Left lung (tissue), 10 donors: ENCODE data around the gene B3GALT4. TPM values are rescaled to one million over a fixed set of nuclear protein-coding genes. Genes with fewer than 3 reads are reported as not detected.
A peak's percentile ranks its signal among the peaks of the same experiment; 100 is the strongest.

Experiments
- ATAC-seq: fragments of 200-7000 bp; cut with Tn5 transposase; one replicate; pipeline ENCODE4 v1.9.1; 2020; ENCODE audit warnings: moderate library complexity
- DNase-seq, 4 donors: peaks; one replicate each; pipeline ENCODE4 v3.0.0-alpha.2; 2013 to 2020
- H3K27ac ChIP-seq, 2 donors: fragments of 200-600 bp; sonication (generic) in 1 of 2; one replicate each; pipeline versions ENCODE4 v1.5.0 to v1.8.0; 2020 to 2021
- H3K27me3 ChIP-seq, 2 donors: fragments of 200-600 bp; sonication (generic) in 1 of 2; one replicate each; pipeline versions ENCODE4 v1.5.0 to v1.8.0; 2020 to 2021
- H3K36me3 ChIP-seq, 2 donors: fragments of 200-600 bp; sonication (generic) in 1 of 2; one replicate each; pipeline versions ENCODE4 v1.5.0 to v1.8.0; 2020 to 2021
- H3K4me1 ChIP-seq, 2 donors: fragments of 200-600 bp; one replicate each; pipeline ENCODE4 v1.8.0; 2021
- H3K4me3 ChIP-seq, 2 donors: fragments of 200-600 bp; sonication (generic) in 1 of 2; one replicate each; pipeline versions ENCODE4 v1.5.0 to v1.8.0; 2020 to 2021; ENCODE audit warnings: mild to moderate bottlenecking in 1 of 2
- H3K9me3 ChIP-seq, 2 donors: fragments of 200-600 bp; sonication (generic) in 1 of 2; one replicate each; pipeline versions ENCODE4 v1.5.0 to v1.8.0; 2020 to 2021
- intact Hi-C, 2 donors: fragments of 100-400 bp; cut with DNase I; formaldehyde crosslinking; loops; one replicate each; pipeline versions ENCODE4 v1.11.2 to v1.14.2; 2022
- polyA plus RNA-seq, 6 donors: library from polyadenylated mRNA; unstranded; fragments of 120-200 nt; gene quantifications; one replicate each; pipeline ENCODE4 v1.2.1, GENCODE V29; 2013; ENCODE audit not compliant: insufficient read length in 6 of 6
- total RNA-seq, 2 donors: library from RNA; stranded (reverse); fragmentation: NEBNext Ultra II Directional; extraction: Animal tissue kit (Norgen Biotek cat#: 25700); gene quantifications; one replicate each; pipeline ENCODE4 v1.2.1, GENCODE V29; 2021
- TF ChIP-seq, protein P1 (sequence below), 2 donors: fragments of 200-600 bp; sonication (generic) in 1 of 2; IDR thresholded peaks; one replicate each; pipeline versions ENCODE4 v1.5.0 to v1.8.0; 2021; ENCODE audit warnings: antibody characterized with exemption in 2 of 2
- donor health status: DM: no; HTN: yes; CAD: no.
- donor health status: DM: no; HTN: no; CAD: no.

B3GALT4 gene
- total and polyA plus RNA-seq, 8 donors = 3.5 to 12.9 (median 4.3) TPM

- ATAC-seq = peak; percentile 95
- H3K9me3 ChIP-seq = no peaks in the 10 kb centered on the region
These were observed 27.8 kb upstream of the B3GALT4 start for GRCh38 chr6:33248932-33249731.

DNA sequence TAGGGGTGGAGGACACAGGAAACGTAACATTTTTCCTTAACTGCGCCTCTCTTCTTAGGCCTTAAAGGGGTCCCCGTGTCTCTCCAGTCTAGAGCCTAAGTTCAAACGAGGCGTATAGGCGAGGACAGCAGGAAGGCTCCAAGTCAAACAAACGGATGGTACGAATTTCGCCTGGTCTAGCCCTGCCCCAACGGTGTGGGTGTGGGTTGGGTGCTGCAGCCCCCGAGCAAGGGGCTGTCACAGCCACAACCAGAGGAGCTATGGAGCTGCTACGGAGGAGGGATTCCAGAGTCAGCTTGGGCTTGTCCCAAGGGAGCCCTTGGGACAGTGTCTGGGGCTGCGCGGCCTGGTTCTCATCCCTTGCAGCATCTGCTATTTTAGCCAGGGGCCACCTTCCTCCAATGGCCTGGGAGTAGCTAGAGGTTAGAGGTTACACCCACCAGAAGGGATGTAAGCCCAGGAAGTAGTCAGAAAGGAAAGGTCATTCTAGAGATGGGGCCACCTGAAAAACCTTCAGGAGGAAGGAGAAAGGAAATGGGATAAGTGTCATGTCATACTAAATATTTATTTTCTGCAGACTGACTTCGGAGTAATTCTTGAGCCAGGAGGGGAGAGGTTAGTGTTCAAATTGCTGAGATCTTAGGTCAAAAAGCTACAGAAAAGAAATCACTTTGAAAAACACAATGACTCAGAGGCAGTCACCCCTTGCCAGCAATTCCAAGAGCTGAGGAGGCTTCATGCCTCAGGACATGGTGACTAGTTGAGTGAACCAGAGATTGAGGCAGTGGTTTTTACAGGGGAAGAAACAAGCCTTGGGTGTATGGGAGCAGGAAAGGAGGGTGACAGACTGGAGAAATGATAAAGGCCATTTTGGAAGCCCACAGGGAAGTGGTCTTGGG, 26.9 kb upstream of the B3GALT4 start:
- TF ChIP-seq, protein P1, sequence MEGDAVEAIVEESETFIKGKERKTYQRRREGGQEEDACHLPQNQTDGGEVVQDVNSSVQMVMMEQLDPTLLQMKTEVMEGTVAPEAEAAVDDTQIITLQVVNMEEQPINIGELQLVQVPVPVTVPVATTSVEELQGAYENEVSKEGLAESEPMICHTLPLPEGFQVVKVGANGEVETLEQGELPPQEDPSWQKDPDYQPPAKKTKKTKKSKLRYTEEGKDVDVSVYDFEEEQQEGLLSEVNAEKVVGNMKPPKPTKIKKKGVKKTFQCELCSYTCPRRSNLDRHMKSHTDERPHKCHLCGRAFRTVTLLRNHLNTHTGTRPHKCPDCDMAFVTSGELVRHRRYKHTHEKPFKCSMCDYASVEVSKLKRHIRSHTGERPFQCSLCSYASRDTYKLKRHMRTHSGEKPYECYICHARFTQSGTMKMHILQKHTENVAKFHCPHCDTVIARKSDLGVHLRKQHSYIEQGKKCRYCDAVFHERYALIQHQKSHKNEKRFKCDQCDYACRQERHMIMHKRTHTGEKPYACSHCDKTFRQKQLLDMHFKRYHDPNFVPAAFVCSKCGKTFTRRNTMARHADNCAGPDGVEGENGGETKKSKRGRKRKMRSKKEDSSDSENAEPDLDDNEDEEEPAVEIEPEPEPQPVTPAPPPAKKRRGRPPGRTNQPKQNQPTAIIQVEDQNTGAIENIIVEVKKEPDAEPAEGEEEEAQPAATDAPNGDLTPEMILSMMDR (IDR thresholded peaks at IDR 0.05) = no peak
- H3K4me1 ChIP-seq = peaks cover 11 to 31% of the 10 kb centered on the region in 2 donors
- intact Hi-C loops = loop anchor here in 1 of 2 donors (10.0 kb wide), 2 partner anchors 85 to 135 kb away; no protein-coding TSS in a partner anchor
- peak in 1 of 4 donors; percentile 35 for DNase-seq
- peak overlapping the region; percentile 43 to 50 for H3K4me3 ChIP-seq
- peaks cover 0 to 5% of the 10 kb centered on the region in 2 donors for H3K36me3 ChIP-seq
- peak overlapping the region; percentile 91 to 92 for H3K27ac ChIP-seq
- H3K27me3 ChIP-seq = no peaks in the 10 kb centered on the region
- no peaks in the 10 kb centered on the region for H3K9me3 ChIP-seq
- ATAC-seq = no peak

More at GRCh38 chr6:33248932-33249731, 27.8 kb upstream of the B3GALT4 start:
- Histone ChIP-seq H3K36me3 (peaks cover 0 to 5% of the 10 kb centered on the region in 2 donors), H3K27me3 (no peaks in the 10 kb centered on the region), H3K4me1 (peaks cover 11 to 31% of the 10 kb centered on the region in 2 donors), H3K27ac (peak overlapping the region; percentile 91 to 92), H3K4me3 (peak overlapping the region; percentile 43 to 50)
- peak; percentile 92 to 98 (median 98) for DNase-seq
- intact Hi-C loops = loop anchor here in 1 of 2 donors (10.0 kb wide), 2 partner anchors 84 to 134 kb away; no protein-coding TSS in a partner anchor
- TF ChIP-seq, protein P1 (IDR thresholded peaks at IDR 0.05) = no peak

GRCh38 chr6:33250731-33251130, 26.2 kb upstream of the B3GALT4 start:
- Histone ChIP-seq H3K36me3 (peaks cover 0 to 5% of the 10 kb centered on the region in 2 donors), H3K9me3 (no peaks in the 10 kb centered on the region), H3K4me3 (no peak overlapping the region), H3K27me3 (no peaks in the 10 kb centered on the region), H3K4me1 (peaks cover 11 to 31% of the 10 kb centered on the region in 2 donors), H3K27ac (no peak overlapping the region)
- no peak for DNase-seq
- intact Hi-C loops = no loop called here
- ATAC-seq = no peak
- TF ChIP-seq, protein P1 (IDR thresholded peaks at IDR 0.05) = no peak

DNA sequence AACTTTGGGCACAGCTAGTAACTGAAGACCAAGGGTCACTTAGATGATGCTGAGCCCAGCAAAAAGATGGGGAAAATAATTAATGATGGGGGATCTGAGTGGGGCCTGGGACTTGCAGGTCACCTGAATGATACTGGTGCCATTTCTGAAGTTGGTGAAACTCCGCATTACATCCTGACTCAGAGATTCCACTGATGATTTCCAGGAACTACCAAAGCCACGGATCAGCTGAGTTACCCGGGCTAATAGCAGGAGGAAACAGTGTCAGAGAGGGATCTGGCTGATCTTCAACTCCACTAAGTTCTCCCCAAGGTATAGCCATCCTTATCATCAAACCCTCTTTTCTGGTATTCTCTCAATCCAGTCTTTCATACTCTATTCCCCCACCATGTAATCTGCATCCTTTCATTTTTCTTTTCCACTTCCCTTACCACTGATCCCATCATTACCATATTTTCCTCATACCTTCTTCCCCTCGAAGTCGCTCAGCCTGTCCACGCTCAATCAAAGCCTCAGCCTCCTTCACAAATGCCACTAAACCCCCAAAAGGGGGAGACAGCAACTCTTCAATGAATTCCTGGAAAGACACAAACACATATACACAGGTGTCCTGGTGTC, 25.4 kb upstream of the B3GALT4 start:
- intact Hi-C loops = no loop called here
- H3K4me3 ChIP-seq = no peak overlapping the region
- no peak overlapping the region for H3K27ac ChIP-seq
- H3K27me3 ChIP-seq = no peaks in the 10 kb centered on the region
- peaks cover 0 to 5% of the 10 kb centered on the region in 2 donors for H3K36me3 ChIP-seq
- H3K9me3 ChIP-seq = no peaks in the 10 kb centered on the region
- H3K4me1 ChIP-seq = peaks cover 11 to 31% of the 10 kb centered on the region in 2 donors
- DNase-seq = no peak
- TF ChIP-seq, protein P1 (IDR thresholded peaks at IDR 0.05) = no peak
- no peak for ATAC-seq
